Hypothalamus (tissue), 51 donors: ENCODE data around the gene HIRIP3.

Experiments used
- DNase-seq, 51 donors: peaks; one replicate each; lab custom pipeline; 2025; lab: John Stamatoyannopoulos, UW

The HIRIP3 gene

DNA sequence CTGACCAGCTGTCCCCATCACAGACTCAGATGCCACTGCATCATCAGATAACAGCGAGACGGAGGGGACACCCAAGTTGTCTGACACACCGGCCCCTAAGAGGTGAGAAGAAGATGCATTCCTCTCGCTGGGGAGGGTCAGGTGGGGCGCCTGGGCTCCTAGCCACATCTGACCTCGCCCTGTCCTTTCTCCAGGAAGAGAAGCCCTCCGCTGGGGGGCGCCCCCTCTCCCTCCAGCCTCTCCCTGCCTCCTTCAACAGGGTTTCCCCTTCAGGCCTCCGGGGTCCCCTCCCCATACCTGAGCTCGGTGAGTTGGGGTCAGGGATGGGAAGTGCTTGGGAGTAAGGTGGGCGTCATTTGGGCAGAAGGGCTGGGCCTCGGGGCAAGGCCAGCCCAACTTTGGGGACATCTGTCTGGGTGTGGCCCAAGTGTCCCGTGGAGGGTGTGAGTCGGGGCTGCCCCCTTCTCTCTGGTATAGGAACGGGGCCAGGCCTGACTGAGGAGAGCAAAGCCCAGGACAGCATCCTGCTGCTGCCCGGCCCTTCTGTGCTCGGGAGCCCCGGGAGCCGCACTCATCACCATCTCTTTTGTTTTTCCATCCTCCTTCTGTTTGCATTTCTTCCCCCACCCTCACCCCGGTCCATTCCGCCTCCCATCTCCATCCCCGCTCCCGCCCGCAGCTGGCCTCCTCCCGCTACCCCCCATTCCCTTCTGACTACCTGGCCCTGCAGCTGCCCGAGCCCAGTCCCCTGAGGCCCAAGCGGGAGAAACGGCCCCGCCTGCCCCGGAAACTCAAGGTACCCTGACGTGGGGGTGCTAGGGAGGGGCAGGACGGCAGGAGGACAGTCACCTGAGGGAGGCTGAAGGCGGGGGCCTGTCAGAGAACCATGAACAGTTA is 5.6 kb upstream of the HIRIP3 start:
- no peak for DNase-seq

DNA sequence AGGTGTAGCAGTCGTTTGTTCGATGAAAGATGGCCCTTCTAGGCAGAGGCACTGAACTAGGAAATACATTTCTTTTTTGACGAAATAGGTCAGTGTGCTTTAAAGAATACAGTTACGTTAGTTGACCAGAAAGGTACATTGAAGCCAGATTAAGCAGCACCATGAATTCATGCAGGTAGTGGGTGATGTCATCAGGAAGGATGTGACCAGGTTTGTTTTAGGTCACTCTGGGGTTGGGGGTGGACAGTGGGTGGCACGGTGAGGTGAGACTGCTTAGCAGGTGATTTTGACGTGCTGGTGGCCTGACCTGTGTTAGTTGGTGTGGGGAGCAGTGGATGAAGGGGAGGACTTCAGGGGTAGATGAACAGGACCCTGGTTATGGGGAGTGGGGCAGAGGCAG is 4.2 kb upstream of the HIRIP3 start:
- no peak for DNase-seq

DNA sequence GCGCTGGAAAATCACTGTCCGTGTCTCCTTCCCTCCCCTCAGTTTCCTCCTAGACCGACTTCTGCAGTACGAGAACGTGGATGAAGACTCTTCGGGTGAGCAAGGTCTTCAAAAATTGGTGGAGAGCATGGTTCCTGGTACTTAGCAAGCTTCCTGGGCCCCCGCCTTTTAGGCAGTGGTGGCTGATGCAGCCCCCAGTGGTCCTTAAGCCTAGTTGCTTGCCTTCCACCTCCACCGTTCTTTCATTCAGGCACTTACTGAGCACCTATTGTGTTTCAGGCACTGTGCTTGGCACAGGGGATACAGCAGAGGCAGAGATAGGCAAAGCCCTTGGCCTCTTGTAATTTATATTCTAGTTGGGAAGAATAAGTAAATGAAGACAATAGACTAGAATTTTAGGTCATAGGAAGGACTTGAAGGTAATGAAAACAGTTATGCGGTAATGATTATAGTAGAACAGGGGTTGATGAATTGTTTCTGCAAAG is 1.4 kb upstream of the HIRIP3 start:
- no peak for DNase-seq

DNA sequence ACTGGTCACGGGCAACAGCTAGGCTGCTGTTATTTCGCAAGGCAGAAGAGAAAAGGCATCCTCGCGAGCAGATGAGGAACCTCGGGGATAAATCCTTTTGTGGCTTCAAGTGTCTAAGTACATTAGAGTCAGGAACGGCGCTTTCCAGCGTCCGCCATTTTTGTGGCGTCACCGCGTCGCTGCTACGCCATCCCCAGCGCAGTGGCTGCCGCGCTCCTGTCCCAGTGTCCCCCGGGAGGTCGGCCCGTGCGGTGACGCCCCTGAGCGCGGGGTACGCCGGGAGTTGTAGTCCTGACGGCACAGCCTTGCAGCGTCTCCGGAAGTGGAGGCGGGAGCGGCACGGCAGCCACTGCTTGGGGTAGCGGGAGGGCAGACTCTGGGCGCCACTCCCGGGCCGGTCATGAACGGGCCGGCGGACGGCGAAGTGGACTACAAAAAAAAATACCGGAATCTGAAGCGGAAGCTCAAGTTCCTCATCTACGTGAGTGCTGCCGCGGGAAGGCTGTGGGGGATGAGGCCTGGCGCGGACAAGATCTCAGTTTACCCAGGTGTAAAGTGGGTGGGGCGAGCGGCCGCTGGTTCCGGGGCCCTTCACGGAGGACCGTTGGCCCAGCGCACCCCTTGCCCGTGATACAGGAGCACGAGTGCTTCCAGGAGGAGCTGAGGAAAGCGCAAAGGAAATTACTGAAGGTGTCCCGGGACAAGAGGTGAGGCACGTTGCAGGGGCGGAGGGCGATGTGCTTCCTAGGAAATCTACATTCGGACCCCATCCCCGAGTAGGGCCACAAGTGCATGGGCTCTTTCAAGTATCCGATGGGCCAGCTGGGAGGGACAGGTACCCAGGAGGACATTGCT is 721 bp upstream of the HIRIP3 start, which contains the start of gene INO80E:
Gene INO80E, plus strand, starts transcription at position 331 of the 855 bp plus-strand sequence. Its CDS starts 70 bp downstream, at position 401.
- DNase-seq = peak; percentile 80 to 100 (median 97)

DNA sequence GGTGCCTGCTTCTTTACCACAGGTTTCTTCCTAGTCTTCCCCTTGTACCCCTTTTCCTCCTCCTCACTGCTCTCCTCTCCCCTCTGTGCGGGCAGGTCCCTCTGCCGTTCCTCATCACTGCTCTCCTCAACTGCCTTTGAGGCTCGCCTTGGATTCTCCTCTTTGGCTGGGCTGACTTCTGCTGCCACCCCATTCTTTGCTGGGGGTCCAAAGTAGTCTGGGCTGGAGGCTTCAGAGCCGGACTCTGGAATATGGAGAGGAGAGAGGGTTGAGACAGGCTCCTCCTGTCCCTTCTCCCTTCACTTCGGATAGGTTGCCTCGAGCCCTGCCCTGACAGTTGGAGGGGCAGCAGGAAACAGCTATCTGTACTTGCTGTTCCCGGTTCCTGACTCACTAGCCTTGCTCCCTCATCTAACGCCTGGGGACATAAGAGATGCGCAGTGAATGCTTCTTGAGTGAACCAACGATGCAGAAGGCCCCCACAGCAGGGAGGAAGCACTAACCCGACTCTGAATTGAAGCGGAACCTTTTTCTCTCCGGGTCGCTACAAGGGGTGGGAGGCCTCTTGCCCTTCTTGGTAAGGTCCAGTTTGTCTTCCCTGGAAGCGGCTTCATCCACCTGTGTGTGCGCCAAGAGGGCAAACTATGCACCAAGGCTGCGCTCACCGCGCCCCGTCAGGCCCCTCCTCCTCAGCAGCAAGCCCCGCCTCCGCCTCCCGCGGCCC is 655 bp downstream of the HIRIP3 start:
- DNase-seq = peak in 13 of 51 donors; percentile 32 to 70 (median 53)

DNA sequence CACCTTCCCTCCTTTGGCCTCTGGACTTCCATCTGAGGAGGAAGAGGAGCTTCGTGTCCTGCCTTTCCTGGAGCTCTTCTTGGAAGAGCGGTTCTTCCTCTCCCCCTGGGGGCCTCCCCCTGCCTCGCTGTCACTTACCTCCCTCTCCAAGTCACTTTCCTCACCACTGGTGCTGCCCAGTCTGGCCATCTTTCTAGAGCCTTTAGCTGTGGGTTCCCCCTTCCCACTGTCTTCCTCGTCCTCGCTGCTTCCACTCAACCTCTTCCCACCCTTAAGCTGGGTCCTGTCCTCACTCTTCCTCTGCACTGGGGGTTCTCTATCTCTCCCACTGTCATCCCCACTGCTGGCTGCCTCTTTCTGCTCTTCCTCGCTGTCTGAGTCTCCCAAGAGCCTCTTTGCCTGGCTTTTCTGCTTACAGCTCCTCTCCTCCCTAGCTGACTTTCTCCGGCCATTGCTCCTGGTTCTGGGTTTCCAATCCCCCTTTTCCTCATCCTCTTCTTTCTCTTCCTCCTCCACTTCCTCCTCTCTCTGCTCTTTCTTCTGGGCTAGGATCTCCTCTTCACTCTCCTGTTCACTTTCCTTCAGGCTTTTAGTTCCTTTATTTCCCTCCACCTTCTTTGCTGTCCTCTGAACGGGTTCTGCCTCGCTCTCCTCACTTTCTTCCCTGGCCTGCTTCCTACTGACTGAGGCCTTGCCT is 1.4 kb downstream of the HIRIP3 start:
- no peak for DNase-seq

DNA sequence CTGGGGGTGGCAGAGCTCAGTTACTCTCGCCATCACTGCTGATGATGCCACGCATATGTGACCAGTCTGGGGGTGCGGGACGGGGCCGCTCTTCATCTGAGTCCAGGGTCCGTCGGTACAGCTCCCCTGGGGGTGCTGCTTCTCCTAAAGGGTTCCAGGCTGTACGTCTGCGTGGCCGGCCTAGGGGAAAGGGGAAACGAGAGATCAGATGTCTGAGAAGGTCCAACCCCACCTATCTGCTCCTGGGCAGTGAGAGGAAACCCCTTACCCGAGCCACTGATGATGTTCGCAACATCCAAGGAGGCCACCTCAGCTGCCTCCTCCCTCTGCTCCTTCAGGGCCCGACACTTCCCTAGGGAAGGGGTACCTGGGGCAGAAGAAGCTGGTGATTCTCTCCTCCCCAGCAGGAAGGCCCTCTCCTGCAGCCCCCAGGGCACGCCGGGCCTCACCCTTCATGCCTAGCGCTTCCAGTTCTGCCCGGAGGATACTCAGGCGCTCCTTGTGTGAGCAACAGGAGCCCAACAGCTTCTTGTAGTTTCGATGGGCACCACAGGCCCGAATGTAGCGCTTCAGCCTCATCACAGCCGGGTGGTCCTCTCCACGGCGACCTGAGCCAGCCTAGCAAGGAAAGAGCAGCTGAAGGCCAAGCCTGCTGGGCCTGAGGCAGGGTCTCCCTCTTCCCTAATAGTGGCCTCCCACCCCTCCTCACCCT is 2.1 kb downstream of the HIRIP3 start:
- DNase-seq = no peak

DNA sequence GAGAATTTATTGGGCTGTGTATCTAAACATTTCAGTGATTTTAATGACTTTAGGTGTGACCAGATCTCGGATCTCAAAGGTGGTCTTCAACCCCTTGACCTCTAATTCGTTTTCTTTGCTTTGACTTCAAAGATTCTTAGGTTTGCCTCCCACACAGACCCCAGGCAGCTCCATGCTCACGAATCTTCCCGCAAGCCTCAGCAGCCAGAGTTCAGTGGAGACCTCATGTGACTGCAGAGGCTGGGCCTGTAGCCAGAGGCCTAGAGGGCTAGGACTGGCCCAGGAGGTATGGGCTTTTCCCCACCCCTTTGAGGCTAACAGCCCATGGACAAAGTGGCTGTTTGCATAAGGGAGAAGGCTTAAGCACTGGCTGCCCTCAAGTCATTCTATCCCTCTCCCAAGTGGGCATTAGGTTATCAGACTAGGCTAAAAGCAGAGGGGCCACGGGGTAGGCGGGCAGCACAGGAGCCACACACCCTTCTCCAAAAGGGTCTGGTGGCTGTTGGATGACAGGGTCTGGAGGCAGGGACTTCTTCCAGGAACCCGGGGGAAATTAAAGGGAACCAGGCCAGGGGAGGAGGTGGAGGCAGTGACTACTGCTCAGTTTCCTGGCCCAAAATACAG is 3.0 kb downstream of the HIRIP3 start:
- DNase-seq = peak in 1 of 51 donors; percentile 6

DNA sequence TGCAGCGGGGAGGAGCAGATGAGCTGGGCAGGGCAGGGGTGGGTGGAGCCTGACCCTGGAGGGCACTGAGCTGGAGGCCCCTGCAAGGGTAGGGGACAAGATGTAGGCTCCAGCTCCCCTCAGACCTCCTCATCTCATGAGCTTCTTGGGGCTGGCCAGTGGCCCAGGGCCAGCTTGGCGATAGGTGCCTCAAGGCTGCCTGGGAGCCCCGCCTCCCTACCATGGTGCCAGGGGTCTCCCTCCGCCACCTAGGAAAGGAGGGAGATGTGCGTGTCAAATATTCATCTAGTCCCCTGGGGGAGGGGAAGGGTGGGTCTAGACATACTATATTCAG is 3.9 kb downstream of the HIRIP3 start:
- no peak for DNase-seq

DNA sequence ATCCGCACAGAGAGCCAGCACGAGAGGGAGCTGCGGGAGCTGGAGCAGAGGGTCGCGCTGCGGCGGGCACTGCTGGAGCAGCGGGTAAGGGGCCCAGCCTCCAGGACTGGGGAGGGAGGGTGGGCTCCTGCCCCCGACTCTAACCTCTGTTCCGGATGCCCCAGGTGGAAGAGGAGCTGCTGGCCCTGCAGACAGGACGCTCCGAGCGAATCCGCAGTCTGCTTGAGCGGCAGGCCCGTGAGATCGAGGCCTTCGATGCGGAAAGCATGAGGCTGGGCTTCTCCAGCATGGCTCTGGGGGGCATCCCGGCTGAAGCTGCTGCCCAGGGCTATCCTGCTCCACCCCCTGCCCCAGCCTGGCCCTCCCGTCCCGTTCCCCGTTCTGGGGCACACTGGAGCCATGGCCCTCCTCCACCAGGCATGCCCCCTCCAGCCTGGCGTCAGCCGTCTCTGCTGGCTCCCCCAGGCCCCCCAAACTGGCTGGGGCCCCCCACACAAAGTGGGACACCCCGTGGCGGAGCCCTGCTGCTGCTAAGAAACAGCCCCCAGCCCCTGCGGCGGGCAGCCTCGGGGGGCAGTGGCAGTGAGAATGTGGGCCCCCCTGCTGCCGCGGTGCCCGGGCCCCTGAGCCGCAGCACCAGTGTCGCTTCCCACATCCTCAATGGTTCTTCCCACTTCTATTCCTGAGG is 4.4 kb downstream of the HIRIP3 start:
- DNase-seq = no peak

DNA sequence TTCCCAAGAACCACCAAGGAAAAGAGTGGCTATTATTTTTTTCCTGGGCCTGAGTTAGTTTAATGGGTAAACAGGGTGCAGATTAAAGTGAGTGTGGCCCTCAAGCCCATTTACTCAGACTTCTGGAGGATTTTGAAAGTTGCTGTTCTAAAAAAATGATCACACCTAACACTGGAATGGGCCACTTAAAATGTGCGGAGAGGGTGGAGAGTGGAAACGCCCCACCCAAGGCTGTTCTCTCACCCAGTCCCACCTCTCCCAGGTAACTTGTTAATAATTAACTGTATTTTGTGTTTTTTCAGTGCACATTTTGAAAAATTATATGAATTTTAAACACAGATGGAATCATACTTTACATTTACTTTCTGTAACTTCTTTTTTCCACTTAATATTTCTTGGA is 5.4 kb downstream of the HIRIP3 start:
- DNase-seq = no peak

DNA sequence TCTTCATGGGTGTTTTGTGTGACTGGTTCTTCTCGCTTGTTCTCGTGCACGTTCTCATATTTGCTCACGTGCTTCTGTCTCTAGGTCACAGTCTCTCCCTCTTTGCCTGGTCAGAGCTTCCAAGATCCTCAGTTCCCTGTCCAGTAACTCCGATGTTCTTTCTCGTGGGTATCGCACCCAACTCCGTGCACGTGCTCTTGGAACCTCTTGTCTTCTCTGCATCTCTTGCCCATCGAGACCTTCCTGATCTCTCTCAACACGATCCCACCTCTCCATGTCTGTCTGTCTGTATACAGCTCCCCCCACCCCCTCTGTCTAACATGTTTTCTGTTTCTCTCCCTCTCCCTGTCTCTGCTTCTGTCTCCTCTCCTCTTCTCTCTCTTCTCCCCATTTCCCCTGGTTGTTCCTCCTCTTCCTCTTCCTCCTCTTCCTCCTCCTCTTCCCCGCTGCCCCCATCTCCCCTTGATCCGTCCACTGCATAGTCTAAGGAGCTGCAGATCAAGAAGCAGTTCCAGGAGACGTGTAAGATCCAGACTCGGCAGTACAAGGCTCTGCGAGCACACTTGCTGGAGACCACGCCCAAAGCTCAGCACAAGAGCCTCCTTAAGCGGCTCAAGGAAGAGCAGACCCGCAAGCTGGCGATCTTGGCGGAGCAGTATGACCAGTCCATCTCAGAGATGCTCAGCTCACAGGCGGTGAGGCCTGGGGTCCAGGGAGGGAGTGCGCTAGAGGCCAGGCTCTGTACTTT is 6.1 kb downstream of the HIRIP3 start:
- no peak for DNase-seq

DNA sequence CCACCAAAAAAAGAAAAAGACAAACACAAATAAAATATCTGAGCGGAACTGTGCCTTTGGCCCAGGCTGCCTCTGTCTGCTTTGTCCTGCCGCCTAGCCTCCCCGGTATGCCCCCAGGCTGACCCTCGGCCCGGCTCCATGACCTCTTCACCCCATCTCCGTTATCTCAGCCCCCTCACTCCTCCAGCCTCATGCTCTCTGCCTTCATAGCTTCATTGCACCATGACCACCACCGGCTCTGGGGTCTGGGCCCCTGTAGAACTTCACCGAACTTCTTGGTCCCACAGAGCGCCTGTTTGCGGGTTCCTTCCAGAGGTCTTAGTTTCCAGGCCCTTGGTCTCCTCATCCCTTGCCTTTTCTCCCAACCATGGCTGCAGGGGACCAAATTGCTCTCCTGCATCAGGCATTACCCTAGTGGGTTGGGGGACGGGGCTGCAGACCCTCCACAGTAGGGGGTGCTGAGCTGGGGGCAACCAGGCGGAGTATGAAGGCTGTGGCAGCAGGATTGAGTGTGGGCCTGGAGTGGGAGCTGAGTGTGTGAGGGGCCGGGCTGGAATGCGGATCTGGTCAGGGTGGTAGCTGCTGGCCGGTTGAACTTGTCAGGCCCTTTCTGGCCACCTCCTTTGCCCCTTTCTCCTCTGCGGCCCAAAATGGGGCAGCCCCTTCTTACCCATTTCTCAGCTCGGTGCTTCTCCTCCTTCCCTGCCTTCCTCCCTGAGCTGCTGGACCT is 6.9 kb downstream of the HIRIP3 start:
- DNase-seq = no peak

DNA sequence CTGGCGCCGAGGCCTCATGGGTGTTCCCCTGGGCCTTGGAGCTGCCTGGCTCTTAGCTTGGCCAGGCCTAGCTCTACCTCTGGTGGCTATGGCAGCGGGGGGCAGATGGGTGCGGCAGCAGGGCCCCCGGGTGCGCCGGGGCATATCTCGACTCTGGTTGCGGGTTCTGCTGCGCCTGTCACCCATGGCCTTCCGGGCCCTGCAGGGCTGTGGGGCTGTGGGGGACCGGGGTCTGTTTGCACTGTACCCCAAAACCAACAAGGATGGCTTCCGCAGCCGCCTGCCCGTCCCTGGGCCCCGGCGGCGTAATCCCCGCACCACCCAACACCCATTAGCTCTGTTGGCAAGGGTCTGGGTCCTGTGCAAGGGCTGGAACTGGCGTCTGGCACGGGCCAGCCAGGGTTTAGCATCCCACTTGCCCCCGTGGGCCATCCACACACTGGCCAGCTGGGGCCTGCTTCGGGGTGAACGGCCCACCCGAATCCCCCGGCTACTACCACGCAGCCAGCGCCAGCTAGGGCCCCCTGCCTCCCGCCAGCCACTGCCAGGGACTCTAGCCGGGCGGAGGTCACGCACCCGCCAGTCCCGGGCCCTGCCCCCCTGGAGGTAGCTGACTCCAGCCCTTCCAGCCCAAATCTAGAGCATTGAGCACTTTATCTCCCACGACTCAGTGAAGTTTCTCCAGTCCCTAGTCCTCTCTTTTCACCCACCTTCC is 7.9 kb downstream of the HIRIP3 start:
- DNase-seq = no peak

DNA sequence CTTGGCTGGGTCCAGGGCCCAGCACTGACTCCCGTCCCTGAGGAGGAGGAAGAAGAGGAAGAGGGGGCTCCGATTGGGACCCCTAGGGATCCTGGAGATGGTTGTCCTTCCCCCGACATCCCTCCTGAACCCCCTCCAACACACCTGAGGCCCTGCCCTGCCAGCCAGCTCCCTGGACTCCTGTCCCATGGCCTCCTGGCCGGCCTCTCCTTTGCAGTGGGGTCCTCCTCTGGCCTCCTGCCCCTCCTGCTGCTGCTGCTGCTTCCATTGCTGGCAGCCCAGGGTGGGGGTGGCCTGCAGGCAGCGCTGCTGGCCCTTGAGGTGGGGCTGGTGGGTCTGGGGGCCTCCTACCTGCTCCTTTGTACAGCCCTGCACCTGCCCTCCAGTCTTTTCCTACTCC is 8.5 kb downstream of the HIRIP3 start:
- DNase-seq = no peak

DNA sequence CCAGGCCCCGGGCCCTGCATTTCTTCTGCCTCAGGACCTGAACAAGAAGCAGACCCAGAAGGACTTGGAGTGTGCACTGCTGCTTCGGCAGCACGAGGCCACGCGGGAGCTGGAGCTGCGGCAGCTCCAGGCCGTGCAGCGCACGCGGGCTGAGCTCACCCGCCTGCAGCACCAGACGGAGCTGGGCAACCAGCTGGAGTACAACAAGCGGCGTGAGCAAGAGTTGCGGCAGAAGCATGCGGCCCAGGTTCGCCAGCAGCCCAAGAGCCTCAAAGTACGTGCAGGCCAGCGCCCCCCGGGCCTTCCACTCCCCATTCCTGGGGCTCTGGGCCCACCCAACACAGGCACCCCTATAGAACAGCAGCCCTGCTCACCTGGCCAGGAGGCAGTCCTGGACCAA is 9.2 kb downstream of the HIRIP3 start:
- no peak for DNase-seq
